IPS-18a (cell line): Measurements from ENCODE around the gene ABCC5.

Experiments used
- H3K27ac ChIP-seq: one replicate; pipeline ENCODE4 v1.5.1; 2013; ENCODE audit warnings: low read length
- H3K27me3 ChIP-seq: one replicate; pipeline ENCODE4 v1.6.1; 2013; ENCODE audit warnings: mild to moderate bottlenecking, low read length; ENCODE audit not compliant: control insufficient read depth, insufficient read depth
- H3K36me3 ChIP-seq: one replicate; pipeline ENCODE4 v1.6.1; 2013; ENCODE audit warnings: low read depth, low read length; ENCODE audit not compliant: control insufficient read depth
- H3K4me1 ChIP-seq: one replicate; pipeline ENCODE4 v1.6.1; 2013; ENCODE audit warnings: low read depth, low read length; ENCODE audit not compliant: control insufficient read depth
- H3K4me3 ChIP-seq: one replicate; pipeline ENCODE4 v1.5.1; 2013; ENCODE audit warnings: low read length
- H3K9ac ChIP-seq: one replicate; pipeline ENCODE4 v1.6.1; 2013; ENCODE audit warnings: mild to moderate bottlenecking, low read length, moderate library complexity
- H3K9me3 ChIP-seq: one replicate; pipeline ENCODE4 v1.6.1; 2013; ENCODE audit warnings: low read depth, low read length; ENCODE audit not compliant: control insufficient read depth

Gene ABCC5

DNA sequence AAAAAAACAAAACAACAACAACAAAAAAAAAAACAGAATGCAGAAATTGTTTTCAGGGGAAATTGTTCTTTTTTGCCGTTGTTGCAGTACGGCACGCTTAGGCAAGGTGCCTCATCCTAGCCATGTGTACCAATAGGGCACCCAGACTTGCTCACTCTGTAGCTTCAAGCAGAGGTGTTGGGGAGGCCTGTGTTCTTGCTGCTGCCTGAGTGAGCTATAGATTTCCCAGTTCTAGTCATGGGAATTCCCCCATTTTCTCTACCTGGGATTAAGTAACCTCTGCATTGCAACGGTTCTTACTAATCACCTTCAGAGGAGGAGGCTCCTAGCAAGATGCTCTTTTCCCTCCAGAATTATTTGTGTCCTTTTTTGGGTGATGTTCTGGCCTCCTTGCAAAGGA lies 120.1 kb downstream of the ABCC5 start:
- Histone ChIP-seq H3K36me3 (no peaks in the 10 kb centered on the region), H3K9me3 (no peaks in the 10 kb centered on the region), H3K4me3 (no peak overlapping the region), H3K4me1 (no peaks in the 10 kb centered on the region), H3K27me3 (no peaks in the 10 kb centered on the region), H3K27ac (no peak overlapping the region), H3K9ac (no peak overlapping the region)

DNA sequence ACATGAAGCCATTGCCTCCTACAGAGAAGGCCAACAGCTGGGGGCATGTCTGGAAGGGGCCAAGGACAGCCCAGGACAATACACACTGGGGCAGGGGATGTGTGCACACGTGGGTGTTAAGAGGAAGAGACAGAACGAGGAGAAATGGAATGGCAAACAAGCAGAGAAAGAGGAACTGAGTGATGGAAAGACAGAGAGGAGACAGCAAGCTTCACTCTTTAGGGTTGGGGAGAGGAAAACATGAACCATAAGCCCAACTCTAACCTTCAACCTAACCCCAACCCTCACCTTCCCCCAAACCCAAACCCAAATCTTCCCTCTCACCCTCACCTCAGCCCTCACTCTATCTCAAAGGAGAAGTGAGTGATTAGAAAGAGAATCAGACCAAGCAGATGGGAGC lies 121.1 kb downstream of the ABCC5 start:
- no peak overlapping the region for H3K27ac ChIP-seq
- no peaks in the 10 kb centered on the region for H3K4me1 ChIP-seq
- no peaks in the 10 kb centered on the region for H3K36me3 ChIP-seq
- no peak overlapping the region for H3K4me3 ChIP-seq
- no peaks in the 10 kb centered on the region for H3K27me3 ChIP-seq
- H3K9ac ChIP-seq = no peak overlapping the region
- no peaks in the 10 kb centered on the region for H3K9me3 ChIP-seq

DNA sequence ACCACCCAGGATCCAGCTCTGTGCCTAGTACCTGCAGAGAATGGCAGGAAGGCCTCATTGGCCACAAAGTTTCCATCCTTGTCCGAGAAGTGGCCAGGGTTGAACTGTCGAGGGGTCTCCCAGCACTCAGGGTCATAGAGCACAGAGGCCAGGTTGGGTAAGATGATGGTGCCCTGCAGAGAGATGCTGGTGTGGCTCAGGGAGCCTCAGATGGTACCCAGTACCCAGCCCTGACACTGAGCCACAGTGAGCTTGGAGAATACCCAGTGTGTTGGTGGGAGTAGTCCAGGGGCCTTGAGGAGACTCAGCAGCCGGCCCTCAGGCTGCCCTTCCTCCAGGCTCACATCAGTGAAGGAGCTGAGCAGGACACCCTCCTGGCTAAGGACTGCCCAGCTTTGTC lies 121.5 kb downstream of the ABCC5 start:
- Histone ChIP-seq H3K4me3 (no peak overlapping the region), H3K9me3 (no peaks in the 10 kb centered on the region), H3K27me3 (no peaks in the 10 kb centered on the region), H3K27ac (no peak overlapping the region), H3K4me1 (no peaks in the 10 kb centered on the region), H3K36me3 (no peaks in the 10 kb centered on the region), H3K9ac (no peak overlapping the region)

DNA sequence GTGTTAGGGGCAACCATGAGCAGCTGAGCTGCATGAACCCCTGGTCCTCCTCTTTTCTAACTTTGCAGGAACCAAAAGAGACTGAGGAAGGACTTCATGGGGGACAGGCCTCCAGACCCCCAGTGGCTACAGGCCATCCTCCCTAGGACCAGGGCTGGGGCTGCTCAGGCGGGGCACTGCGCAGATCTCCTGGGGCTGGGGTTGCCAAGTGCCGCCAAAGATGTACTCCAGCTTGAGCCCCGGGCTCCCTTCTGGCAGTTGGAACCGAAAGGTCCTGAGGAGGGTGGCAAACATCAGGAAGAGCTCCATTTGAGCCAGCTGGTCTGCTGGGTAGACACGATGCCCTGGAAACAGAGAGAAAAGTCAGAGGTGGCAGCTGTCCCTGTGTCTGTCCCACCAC lies 121.9 kb downstream of the ABCC5 start:
- Histone ChIP-seq H3K4me3 (no peak overlapping the region), H3K36me3 (no peaks in the 10 kb centered on the region), H3K9me3 (no peaks in the 10 kb centered on the region), H3K27ac (no peak overlapping the region), H3K4me1 (no peaks in the 10 kb centered on the region), H3K27me3 (no peaks in the 10 kb centered on the region), H3K9ac (no peak overlapping the region)

DNA sequence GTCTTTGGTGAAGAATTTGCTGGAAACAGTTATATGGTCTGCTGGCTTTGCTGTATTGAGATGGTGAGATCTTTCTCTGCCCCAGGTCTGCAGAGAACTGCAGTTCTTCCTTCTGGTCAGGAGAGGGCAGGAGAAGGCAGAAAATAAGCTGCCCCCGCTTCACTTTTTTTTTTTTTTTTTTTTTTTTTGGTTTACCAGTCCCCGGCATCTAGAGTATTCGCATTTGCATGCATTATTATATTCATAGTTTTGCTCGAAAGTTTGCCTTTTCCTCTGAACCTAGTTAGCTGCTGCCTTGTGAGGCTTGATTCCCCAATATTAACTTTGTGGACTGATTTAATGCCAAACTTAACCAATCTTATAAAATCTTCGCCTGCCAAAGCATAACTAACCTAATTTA lies 122.4 kb downstream of the ABCC5 start:
- Histone ChIP-seq H3K9me3 (no peaks in the 10 kb centered on the region), H3K27me3 (no peaks in the 10 kb centered on the region), H3K36me3 (no peaks in the 10 kb centered on the region), H3K4me3 (no peak overlapping the region), H3K9ac (no peak overlapping the region), H3K27ac (no peak overlapping the region), H3K4me1 (no peaks in the 10 kb centered on the region)

DNA sequence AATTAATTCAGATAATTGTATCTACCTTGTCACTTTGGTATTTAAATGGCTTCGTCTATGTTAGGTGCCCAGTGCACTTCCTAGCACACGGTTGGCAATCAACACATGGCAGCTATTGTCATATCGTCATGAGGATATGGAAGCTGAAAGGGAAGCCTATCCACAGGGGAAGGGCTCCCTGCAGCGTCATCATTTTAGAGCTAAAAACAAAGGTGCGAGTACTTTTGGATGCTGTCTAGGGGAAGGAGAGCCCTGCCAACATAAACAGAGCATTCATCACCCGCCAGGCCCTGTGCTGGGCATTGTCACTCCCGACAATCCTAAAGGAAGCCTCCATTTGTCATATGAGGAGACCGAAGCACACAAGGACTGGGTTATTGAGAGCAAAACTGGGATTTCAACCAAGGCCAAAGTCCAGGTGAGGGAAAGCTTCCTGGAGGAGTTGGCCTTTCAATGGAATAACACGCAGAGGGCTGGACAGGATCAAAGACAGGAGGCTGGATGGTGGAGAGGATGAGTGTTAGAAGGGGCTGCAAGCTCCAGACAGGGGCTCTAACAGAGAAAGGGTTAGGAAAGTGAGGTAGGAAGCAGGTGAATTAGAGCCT lies 125.0 kb downstream of the ABCC5 start:
- Histone ChIP-seq H3K4me3 (no peak overlapping the region), H3K27me3 (no peaks in the 10 kb centered on the region), H3K9me3 (no peaks in the 10 kb centered on the region), H3K4me1 (no peaks in the 10 kb centered on the region), H3K27ac (no peak overlapping the region), H3K9ac (no peak overlapping the region), H3K36me3 (no peaks in the 10 kb centered on the region)

DNA sequence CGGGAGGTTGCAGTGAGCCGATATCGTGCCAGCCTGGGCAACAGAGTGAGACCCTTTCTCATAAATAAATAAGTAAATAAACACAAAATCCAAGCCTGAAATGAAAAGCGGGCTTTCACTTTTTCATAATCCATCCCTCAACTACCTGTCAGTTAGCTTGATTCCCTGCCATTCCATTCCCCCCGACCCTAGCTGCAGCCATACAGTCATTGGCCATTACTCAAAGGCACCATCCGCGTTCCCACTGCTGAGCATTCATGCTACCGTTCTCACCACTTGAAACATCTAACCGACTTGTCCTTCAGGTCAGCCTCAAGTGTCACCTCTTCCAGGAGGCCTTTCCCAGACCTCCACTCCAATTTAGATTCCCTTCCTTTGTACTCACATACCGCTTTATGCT lies 131.9 kb downstream of the ABCC5 start:
- H3K9me3 ChIP-seq = no peaks in the 10 kb centered on the region
- no peak overlapping the region for H3K9ac ChIP-seq
- H3K27ac ChIP-seq = no peak overlapping the region
- peaks cover 6% of the 10 kb centered on the region for H3K4me1 ChIP-seq
- H3K27me3 ChIP-seq = no peaks in the 10 kb centered on the region
- no peaks in the 10 kb centered on the region for H3K36me3 ChIP-seq
- no peak overlapping the region for H3K4me3 ChIP-seq

DNA sequence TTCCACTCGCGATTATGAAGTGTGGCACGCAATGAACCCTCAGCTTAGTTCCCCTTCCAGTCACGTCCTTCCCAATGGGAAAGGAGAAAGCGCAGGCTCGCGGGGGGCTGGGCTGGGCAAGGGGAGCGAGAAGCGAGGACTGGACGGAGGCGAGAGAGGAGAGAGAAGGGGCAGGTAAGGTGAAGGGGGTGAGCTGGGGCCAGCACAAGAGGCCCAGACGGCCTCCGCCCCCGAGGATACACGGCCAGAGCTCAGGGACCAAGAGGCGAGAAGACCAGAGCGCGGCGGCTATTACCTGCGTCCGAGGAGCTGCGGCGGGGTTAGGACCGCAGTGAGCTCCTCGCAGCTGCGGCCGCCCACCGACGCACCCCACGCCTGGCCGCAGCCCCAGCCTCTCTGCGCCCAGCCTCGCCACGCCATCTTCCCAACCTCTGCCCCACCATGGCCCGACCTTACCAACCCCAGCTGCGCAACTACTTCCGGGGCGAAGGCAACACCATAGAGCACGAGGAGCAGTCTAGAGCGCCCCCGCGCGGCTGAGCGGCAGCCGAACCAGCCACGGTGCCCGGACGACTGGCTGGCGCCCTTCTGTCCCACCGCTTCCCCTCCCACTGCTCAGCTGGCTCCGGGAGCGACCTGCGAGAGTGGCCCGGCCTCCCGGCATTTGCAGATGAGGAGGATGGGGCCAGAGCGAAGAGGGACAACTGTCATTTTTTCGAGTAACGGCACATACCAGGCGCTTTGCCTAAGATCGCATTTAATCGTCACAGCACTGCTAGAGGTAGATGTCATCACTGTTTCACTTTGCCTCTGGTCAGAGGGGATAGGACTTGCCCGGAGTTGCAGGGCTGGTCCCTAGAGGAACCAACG lies 133.0 kb downstream of the ABCC5 start, which contains the start of gene PARL:
TSS of gene PARL (minus strand) at position 454 of the 870 bp plus-strand sequence. CDS start at position 420, 34 bp downstream.
- H3K9ac ChIP-seq = peak within 1 kb of the TSS; percentile 77
- H3K9me3 ChIP-seq = no peaks in the 10 kb centered on the region
- H3K27ac ChIP-seq = no peak within 1 kb of the TSS
- peaks cover 6% of the 10 kb centered on the region for H3K4me1 ChIP-seq
- H3K36me3 ChIP-seq = no peaks in the 10 kb centered on the region
- no peaks in the 10 kb centered on the region for H3K27me3 ChIP-seq
- peak within 1 kb of the TSS; percentile 73 for H3K4me3 ChIP-seq

DNA sequence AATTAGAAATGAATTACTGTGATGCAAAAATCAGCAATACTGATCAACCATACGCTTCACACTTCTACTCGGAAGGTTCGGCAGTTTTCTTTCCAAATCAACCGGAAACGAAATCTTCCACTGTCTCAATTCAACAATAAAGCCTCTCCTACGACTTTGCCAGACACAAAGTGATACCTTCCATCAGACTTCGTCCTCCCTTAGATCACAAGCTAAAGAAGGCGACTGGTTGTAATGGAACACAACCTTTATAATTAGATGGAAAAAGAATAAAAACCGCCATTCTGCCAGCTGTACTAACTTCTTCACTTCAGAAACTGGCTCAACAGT lies 133.6 kb downstream of the ABCC5 start:
- no peaks in the 10 kb centered on the region for H3K27me3 ChIP-seq
- H3K4me1 ChIP-seq = peaks cover 6% of the 10 kb centered on the region
- peak overlapping the region; percentile 77 for H3K9ac ChIP-seq
- no peaks in the 10 kb centered on the region for H3K9me3 ChIP-seq
- no peak overlapping the region for H3K27ac ChIP-seq
- H3K36me3 ChIP-seq = no peaks in the 10 kb centered on the region
- H3K4me3 ChIP-seq = peak overlapping the region; percentile 73

DNA sequence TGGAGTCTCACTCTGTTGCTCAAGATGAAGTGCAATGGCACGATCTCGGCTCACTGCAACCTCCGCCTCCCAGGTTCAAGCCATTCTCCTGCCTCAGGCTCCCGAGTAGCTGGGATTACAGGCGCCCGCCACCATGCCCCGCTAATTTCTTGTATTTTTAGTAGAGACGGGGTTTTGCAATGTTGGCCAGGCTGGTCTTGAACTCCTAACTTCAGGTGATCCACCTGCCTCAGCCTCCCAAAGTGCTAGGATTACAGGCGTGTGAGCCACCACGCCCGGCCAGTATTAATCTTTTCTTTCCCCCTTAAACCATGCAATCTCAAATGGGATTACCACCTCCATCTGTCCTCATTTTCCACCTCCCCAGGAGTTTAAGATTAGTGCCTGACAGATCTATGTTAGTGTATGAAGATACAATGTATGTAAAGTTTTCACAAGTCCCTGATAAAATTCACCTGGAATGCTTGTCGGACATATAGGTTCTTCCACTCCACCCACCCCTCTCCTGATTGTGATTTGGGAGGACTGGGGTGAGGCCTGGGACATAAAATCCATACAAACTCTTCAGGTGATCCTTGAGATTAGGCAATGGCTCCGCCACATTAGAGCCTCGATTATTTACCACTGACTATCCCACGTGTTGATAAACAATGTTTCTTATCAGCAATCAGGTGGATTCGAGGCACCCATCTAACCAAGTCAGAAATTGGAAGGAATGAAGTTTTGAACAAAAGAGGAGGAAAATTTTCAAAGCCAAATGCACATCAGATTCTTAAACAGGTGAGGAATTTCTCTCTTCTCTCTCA lies 134.2 kb downstream of the ABCC5 start:
- Histone ChIP-seq H3K4me3 (peak overlapping the region; percentile 73), H3K4me1 (peaks cover 6% of the 10 kb centered on the region), H3K9ac (peak overlapping the region; percentile 77), H3K27me3 (no peaks in the 10 kb centered on the region), H3K27ac (no peak overlapping the region), H3K36me3 (no peaks in the 10 kb centered on the region), H3K9me3 (no peaks in the 10 kb centered on the region)

DNA sequence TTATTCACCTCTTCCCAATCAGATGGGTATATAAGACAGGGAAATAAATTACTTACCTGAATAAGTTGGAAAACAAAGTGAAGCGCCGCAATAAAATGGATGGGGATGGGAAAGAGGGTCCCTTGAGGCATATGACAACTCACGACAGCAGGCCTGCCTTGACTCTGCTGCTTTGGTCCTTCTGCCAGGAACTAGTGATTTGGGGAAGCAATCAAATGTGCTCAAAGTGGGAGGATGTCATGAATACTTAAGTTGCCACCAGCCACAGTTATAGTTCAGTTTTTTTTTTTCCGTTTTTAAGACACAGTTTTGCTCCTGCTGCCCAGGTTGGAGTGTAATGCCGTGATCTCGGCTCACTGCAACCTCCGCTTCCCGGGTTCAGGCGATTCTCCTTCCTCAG lies 137.6 kb downstream of the ABCC5 start:
- H3K36me3 ChIP-seq = no peaks in the 10 kb centered on the region
- H3K27ac ChIP-seq = no peak overlapping the region
- H3K27me3 ChIP-seq = no peaks in the 10 kb centered on the region
- H3K4me1 ChIP-seq = peaks cover 6% of the 10 kb centered on the region
- no peaks in the 10 kb centered on the region for H3K9me3 ChIP-seq
- H3K4me3 ChIP-seq = no peak overlapping the region
- no peak overlapping the region for H3K9ac ChIP-seq
